ENCODE measurements around the gene LRG1.

LRG1 gene

DNA sequence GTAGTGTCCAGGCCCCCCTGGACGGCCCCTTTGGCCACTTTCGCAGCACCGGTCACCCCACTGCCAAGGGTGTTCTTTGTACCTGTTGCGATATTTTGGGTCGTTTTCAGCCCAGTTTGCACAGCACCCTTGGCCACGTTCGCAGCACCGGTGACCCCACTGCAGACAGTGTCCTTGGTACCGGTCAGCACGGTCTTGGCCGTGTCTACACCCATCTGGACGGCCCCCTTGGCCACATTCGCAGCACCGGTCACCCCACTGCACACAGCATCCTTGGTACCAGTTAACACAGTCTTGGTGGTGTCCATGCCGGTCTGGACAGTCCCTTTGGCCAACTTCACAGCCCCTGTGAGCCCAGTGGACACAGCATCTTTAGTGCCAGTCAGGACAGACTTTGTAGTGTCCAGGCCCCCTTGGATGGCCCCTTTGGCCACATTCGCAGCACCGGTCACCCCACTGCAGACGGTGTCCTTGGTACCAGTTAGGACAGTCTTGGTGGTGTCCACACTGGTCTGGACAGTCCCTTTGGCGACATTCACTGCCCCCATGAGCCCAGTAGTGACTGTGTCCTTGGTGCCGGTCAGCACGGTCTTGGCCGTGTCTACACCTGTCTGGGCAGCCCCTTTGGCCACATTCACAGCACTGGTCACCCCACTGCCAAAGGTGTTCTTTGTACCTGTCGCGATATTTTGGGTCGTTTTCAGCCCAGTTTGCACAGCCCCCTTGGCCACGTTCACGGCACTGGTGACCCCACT is 28.4 kb downstream of the LRG1 start:
- CTCF ChIA-PET: no interaction called here
- DNase-seq (ENCODE audit: extremely low spot score): no peak
- POLR2A ChIA-PET: no interaction called here
- TF ChIP-seq, protein P1, sequence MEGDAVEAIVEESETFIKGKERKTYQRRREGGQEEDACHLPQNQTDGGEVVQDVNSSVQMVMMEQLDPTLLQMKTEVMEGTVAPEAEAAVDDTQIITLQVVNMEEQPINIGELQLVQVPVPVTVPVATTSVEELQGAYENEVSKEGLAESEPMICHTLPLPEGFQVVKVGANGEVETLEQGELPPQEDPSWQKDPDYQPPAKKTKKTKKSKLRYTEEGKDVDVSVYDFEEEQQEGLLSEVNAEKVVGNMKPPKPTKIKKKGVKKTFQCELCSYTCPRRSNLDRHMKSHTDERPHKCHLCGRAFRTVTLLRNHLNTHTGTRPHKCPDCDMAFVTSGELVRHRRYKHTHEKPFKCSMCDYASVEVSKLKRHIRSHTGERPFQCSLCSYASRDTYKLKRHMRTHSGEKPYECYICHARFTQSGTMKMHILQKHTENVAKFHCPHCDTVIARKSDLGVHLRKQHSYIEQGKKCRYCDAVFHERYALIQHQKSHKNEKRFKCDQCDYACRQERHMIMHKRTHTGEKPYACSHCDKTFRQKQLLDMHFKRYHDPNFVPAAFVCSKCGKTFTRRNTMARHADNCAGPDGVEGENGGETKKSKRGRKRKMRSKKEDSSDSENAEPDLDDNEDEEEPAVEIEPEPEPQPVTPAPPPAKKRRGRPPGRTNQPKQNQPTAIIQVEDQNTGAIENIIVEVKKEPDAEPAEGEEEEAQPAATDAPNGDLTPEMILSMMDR (IDR thresholded peaks at IDR 0.05; ENCODE audit: control extremely low read depth, extremely low read depth, low read depth, missing control alignments): no peak

DNA sequence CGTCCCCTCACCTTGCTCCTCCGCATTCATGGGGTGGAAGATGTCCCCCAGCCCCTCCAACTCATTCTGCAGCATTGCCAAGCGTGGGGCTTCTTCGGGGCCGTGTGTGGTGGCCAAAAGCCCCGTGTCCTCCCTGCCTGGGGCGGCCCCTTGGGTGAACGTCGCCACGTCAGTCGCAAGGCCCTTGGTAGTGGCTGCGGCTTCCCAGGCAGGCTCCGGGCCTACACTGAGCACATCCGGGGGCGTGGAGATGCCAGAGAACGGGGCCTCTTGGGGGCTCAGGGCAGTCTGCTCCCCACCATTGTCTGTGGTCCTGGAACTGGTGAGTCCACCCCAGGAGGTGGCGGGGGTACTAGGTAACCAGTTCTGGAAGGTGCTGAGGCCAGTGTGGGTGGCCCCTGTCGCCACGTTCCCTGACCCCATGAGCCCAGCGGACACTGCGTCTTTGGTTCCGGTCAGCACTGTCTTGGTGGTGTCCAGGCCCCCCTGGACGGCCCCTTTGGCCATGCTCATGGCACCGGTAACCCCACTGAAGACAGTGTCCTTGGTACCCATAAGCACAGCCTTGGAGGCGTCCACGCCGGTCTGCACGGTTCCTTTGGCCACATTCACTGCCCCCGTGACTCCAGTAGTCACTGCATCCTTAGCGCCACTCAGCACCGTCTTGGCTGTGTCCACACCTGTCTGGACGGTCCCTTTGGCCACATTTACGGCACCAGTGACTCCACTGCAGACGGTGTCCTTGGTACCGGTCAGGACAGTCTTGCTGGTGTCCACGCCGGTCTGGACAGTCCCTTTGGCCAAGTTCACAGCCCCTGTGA is 29.2 kb downstream of the LRG1 start:
- TF ChIP-seq, protein P1 (IDR thresholded peaks at IDR 0.05; ENCODE audit: control extremely low read depth, extremely low read depth, low read depth, missing control alignments): no peak
- no peak for DNase-seq (ENCODE audit: extremely low spot score)
- POLR2A ChIA-PET: no interaction called here
- CTCF ChIA-PET: interaction anchor here (3.7 kb wide), 1 partner anchor 13 kb away, joined by 31 read pairs; no protein-coding TSS in a partner anchor

DNA sequence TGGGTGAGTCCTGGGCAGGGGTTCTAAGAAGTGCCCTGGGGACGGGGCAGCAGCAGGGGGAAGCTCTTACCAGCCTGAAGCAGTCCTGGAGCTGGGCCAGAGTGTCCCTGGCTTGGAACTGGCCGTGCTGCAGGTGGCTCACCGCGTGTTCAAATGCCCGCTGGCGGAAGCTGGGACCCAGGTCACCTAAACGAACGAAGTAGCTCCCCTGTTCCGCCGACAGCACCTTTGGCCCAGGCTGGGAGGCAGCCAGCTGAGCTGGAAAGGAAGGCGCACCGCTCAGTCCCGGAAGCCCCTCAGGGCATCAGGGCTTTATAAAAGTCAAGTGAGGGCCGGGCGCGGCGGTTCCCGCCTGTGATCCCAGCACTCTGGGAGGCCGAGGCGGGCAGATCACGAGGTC is 31.1 kb downstream of the LRG1 start:
- no peak for DNase-seq (ENCODE audit: extremely low spot score)
- CTCF ChIA-PET: interaction anchor here (0.7 to 3.7 kb wide), 3 partner anchors 9 to 242 kb away, joined by 3 to 31 read pairs (median 3); no protein-coding TSS in a partner anchor
- TF ChIP-seq, protein P1 (IDR thresholded peaks at IDR 0.05; ENCODE audit: control extremely low read depth, extremely low read depth, low read depth, missing control alignments): no peak
- POLR2A ChIA-PET: no interaction called here

DNA sequence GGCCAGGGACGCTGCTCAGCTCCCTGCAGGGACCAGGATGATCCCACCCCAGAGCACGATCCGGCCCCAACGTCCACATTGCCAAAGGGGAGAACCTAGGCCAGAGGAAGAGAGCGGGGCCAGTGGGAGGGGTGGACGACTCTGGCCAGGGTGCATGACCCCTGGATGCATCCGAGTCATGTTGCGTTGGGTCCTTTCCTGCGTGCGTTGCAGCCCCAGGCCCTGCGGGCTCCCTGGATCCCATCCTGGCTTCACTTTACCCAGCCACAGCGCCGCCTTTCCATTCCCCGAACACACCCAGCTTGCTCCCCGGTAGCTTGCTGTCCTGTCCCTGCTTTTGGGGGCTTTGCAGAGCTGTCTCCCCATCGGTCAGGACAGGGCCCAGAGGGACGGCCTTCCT is 32.0 kb downstream of the LRG1 start:
- TF ChIP-seq, protein P1 (IDR thresholded peaks at IDR 0.05; ENCODE audit: control extremely low read depth, extremely low read depth, low read depth, missing control alignments): no peak
- DNase-seq (ENCODE audit: extremely low spot score): no peak
- ChIA-PET CTCF (interaction anchor here (1.2 to 3.7 kb wide), 2 partner anchors 9 to 16 kb away, joined by 3 to 31 read pairs; no protein-coding TSS in a partner anchor), POLR2A (interaction anchor here (0.6 kb wide), 1 partner anchor 519 kb away, joined by 3 read pairs; no protein-coding TSS in a partner anchor)

DNA sequence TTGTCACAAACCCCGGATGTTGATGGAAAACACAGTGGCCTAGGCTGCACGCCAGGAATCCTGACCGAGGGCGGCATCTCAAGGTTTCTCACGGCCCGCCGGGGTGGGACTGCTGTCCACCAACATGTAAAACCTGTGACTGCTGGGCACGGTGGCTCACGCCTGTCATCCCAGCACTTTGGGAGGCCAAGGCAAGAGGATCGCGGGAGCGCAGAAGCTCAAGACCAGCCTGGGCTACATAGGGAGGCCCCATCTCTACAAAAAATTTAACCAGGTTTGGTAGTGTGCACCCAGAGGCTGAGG is 32.7 kb downstream of the LRG1 start:
- ChIA-PET POLR2A (interaction anchor here (0.6 kb wide), 1 partner anchor 519 kb away, joined by 3 read pairs; no protein-coding TSS in a partner anchor), CTCF (interaction anchor here (3.7 kb wide), 1 partner anchor 17 kb away, joined by 31 read pairs; no protein-coding TSS in a partner anchor)
- TF ChIP-seq, protein P1 (IDR thresholded peaks at IDR 0.05; ENCODE audit: control extremely low read depth, extremely low read depth, low read depth, missing control alignments): no peak
- DNase-seq (ENCODE audit: extremely low spot score): no peak

DNA sequence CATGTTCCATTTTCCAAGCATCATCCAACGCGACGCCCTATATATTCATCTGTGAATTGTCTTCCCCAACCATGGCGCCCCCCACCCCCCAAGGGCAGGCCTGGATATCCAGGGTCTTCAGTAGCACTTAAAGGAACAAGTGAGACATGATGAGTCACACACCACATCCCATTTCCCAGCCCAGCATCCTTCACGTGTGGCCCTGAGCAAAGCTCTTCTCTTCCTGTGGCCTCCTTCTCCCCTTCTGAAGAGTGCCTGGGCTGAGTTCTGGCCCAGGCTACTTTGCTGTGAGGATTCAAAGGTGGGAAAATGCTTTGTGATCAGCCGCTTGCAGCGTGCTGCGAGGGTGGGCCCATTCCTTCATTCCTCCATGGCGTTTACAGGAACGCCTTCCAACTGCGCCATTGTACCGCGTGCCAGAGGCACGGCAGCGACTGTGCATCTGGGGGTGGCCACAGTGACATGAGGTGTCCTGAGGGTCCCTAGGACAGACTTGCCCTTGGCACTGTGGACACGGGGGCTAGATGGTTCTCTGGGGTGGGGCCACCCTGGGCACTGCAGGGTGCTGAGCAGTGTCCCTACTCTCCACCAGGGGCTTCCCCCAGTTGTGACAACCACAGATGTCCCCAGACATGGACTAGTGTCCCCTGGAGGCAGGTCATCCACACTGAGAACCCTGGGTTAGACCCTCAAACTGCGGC is 33.2 kb downstream of the LRG1 start:
- no peak for DNase-seq (ENCODE audit: extremely low spot score)
- CTCF ChIA-PET: interaction anchor here (3.7 kb wide), 1 partner anchor 17 kb away, joined by 31 read pairs; no protein-coding TSS in a partner anchor
- POLR2A ChIA-PET: no interaction called here
- TF ChIP-seq, protein P1 (IDR thresholded peaks at IDR 0.05; ENCODE audit: control extremely low read depth, extremely low read depth, low read depth, missing control alignments): no peak
